ENCODE measurements around the gene NHLRC2.

- TF ChIP-seq CTCF (IDR thresholded peaks at IDR 0.05), result no peak
- TF ChIP-seq POLR2A (IDR thresholded peaks at IDR 0.05), result no peak
- no peak for TF ChIP-seq POLR2AphosphoS5 (IDR thresholded peaks at IDR 0.05)
- TF ChIP-seq EP300 (IDR thresholded peaks at IDR 0.05), result no peak
Measured at GRCh38 chr10:113866551-113867394, 12.3 kb downstream of the NHLRC2 start.

All from stomach (tissue), 4 donors.